ENCODE results near the gene PSMC2.

PSMC2 gene

GRCh38 chr7:103369432-103369831 lies 22.0 kb downstream of the PSMC2 start:
- DNase-seq (ENCODE audit: extremely low read depth, low read depth) = no peak
- TF ChIP-seq CTCF (IDR thresholded peaks at IDR 0.05; ENCODE audit: low read depth, low read length) = no peak

- DNase-seq (ENCODE audit: extremely low read depth, low read depth) = no peak
- TF ChIP-seq CTCF (IDR thresholded peaks at IDR 0.05; ENCODE audit: low read depth, low read length) = no peak
Observed at GRCh38 chr7:103373866-103374643, 26.6 kb downstream of the PSMC2 start.

- TF ChIP-seq CTCF (IDR thresholded peaks at IDR 0.05; ENCODE audit: low read depth, low read length) = no peak
- no peak for DNase-seq (ENCODE audit: extremely low read depth, low read depth)
Observed at GRCh38 chr7:103379270-103379975, 32.0 kb downstream of the PSMC2 start.

- DNase-seq (ENCODE audit: extremely low read depth, low read depth) = no peak
- no peak for TF ChIP-seq CTCF (IDR thresholded peaks at IDR 0.05; ENCODE audit: low read depth, low read length)
Observed at GRCh38 chr7:103380395-103381191, 33.1 kb downstream of the PSMC2 start.

GRCh38 chr7:103381280-103382031 lies 34.0 kb downstream of the PSMC2 start:
- no peak for TF ChIP-seq CTCF (IDR thresholded peaks at IDR 0.05; ENCODE audit: low read depth, low read length)
- no peak for DNase-seq (ENCODE audit: extremely low read depth, low read depth)

- no peak for DNase-seq (ENCODE audit: extremely low read depth, low read depth)
- TF ChIP-seq CTCF (IDR thresholded peaks at IDR 0.05; ENCODE audit: low read depth, low read length) = no peak
Observed at GRCh38 chr7:103382032-103382402, 34.6 kb downstream of the PSMC2 start.
